Activated CD4-positive, CD25-positive, alpha-beta regulatory T cell (primary cell): ENCODE measurements around the gene CLIC5.

Source experiments
- DNase-seq, 4 experiments: peaks; one replicate each; lab custom pipeline; 2025; lab: John Stamatoyannopoulos, UW

CLIC5 gene

GRCh38 chr6:45997875-45998506 is 17.7 kb downstream of the CLIC5 start:
- DNase-seq = no peak

- DNase-seq = no peak
Measured at GRCh38 chr6:45991189-45991588, 24.5 kb downstream of the CLIC5 start.

GRCh38 chr6:45990162-45990561 is 25.5 kb downstream of the CLIC5 start:
- DNase-seq = no peak

- no peak for DNase-seq
Measured at GRCh38 chr6:45988635-45989034, 27.0 kb downstream of the CLIC5 start.

- DNase-seq = no peak
Measured at GRCh38 chr6:45987856-45988255, 27.8 kb downstream of the CLIC5 start.

- DNase-seq = no peak
Measured at GRCh38 chr6:45986746-45987274, 28.9 kb downstream of the CLIC5 start.

GRCh38 chr6:45984788-45985425 is 30.8 kb downstream of the CLIC5 start:
- DNase-seq = no peak

GRCh38 chr6:45984347-45984746 is 31.3 kb downstream of the CLIC5 start:
- no peak for DNase-seq

- DNase-seq = no peak
Measured at GRCh38 chr6:45983062-45983461, 32.6 kb downstream of the CLIC5 start.

- DNase-seq = no peak
Measured at GRCh38 chr6:45982280-45983036, 33.2 kb downstream of the CLIC5 start.

GRCh38 chr6:45981046-45981445 is 34.6 kb downstream of the CLIC5 start:
- DNase-seq = no peak

- DNase-seq = no peak
Measured at GRCh38 chr6:45979311-45979710, 36.3 kb downstream of the CLIC5 start.

GRCh38 chr6:45974596-45974995 is 41.1 kb downstream of the CLIC5 start:
- DNase-seq = no peak

- no peak for DNase-seq
Measured at GRCh38 chr6:45972795-45973503, 42.7 kb downstream of the CLIC5 start.

- DNase-seq = no peak
Measured at GRCh38 chr6:45971287-45971686, 44.4 kb downstream of the CLIC5 start.

- no peak for DNase-seq
Measured at GRCh38 chr6:45970326-45970725, 45.3 kb downstream of the CLIC5 start.

- DNase-seq = no peak
Measured at GRCh38 chr6:45969883-45970282, 45.8 kb downstream of the CLIC5 start.

- no peak for DNase-seq
Measured at GRCh38 chr6:45969026-45969425, 46.6 kb downstream of the CLIC5 start.

- DNase-seq = no peak
Measured at GRCh38 chr6:45967363-45967762, 48.3 kb downstream of the CLIC5 start.

GRCh38 chr6:45966797-45967196 is 48.9 kb downstream of the CLIC5 start:
- DNase-seq = no peak

GRCh38 chr6:45966340-45966739 is 49.3 kb downstream of the CLIC5 start:
- no peak for DNase-seq

- DNase-seq = no peak
Measured at GRCh38 chr6:45965792-45966191, 49.9 kb downstream of the CLIC5 start.
